ENCODE results near the gene DPEP2NB. TPM values are rescaled to one million over a fixed set of nuclear protein-coding genes. Genes with fewer than 3 reads are reported as not detected.

The DPEP2NB gene
- total and polyA plus RNA-seq, 4 donors = not detected

DNA sequence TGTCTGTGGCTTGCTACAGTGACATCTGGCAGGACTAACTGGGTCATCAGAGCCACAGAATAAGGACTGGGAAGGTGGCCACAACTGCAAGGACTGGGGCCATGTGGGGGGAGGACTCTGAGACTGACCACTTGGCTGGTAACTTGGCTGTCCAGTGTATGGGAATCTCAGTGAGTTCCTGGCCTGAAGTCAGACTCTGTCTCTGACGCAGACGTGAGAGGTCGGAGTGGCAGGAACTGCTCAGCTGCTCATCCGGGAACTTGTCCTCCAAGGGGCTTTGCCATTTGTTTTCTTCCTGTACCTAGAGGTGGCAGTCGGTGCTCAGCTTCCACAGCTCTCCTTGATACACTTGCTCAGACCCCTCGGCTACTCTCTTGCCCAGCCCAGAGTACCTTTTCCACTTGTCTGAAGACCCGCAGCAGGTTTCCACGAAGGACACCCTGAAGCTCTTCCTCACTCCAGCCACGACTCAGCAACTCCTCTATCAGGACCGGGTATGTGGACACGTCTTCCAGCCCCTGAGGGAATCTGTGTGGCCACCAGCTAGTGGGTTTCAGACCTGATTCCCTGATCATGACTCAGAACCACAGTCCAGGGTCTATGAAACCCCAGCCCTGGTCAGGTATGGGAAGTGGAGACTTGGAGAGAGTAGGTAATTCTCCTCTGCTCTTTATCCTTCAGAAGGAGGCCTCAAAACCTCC lies 28.1 kb downstream of the DPEP2NB start:
- DNase-seq (ENCODE audit: low spot score) = no peak
- TF ChIP-seq HNF4A (conservative IDR thresholded peaks at IDR 0.05) (no peak), HNF4G (IDR thresholded peaks at IDR 0.05) (no peak), RXRA (IDR thresholded peaks at IDR 0.05) (no peak)
- TF ChIP-seq, protein P1, sequence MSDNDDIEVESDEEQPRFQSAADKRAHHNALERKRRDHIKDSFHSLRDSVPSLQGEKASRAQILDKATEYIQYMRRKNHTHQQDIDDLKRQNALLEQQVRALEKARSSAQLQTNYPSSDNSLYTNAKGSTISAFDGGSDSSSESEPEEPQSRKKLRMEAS (IDR thresholded peaks at IDR 0.05) = no peak
- TF ChIP-seq, protein P2, sequence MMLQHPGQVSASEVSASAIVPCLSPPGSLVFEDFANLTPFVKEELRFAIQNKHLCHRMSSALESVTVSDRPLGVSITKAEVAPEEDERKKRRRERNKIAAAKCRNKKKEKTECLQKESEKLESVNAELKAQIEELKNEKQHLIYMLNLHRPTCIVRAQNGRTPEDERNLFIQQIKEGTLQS (IDR thresholded peaks at IDR 0.05) = no peak
- TF ChIP-seq, protein P3, sequence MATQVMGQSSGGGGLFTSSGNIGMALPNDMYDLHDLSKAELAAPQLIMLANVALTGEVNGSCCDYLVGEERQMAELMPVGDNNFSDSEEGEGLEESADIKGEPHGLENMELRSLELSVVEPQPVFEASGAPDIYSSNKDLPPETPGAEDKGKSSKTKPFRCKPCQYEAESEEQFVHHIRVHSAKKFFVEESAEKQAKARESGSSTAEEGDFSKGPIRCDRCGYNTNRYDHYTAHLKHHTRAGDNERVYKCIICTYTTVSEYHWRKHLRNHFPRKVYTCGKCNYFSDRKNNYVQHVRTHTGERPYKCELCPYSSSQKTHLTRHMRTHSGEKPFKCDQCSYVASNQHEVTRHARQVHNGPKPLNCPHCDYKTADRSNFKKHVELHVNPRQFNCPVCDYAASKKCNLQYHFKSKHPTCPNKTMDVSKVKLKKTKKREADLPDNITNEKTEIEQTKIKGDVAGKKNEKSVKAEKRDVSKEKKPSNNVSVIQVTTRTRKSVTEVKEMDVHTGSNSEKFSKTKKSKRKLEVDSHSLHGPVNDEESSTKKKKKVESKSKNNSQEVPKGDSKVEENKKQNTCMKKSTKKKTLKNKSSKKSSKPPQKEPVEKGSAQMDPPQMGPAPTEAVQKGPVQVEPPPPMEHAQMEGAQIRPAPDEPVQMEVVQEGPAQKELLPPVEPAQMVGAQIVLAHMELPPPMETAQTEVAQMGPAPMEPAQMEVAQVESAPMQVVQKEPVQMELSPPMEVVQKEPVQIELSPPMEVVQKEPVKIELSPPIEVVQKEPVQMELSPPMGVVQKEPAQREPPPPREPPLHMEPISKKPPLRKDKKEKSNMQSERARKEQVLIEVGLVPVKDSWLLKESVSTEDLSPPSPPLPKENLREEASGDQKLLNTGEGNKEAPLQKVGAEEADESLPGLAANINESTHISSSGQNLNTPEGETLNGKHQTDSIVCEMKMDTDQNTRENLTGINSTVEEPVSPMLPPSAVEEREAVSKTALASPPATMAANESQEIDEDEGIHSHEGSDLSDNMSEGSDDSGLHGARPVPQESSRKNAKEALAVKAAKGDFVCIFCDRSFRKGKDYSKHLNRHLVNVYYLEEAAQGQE (IDR thresholded peaks at IDR 0.05) = peak; percentile 67
- WGBS = 76% methylated on average over 11 of the region's 11 CpGs
- Histone ChIP-seq H3K9me3 (ENCODE audit: control insufficient read depth in 4 of 4, low read length in 3 of 4) (no peaks in the 10 kb centered on the region), H3K36me3 (ENCODE audit: control insufficient read depth in 4 of 4, insufficient read depth in 3 of 4, low read depth in 1 of 4, low read length in 3 of 4) (no peaks in the 10 kb centered on the region), H3K4me3 (ENCODE audit: low read depth in 1 of 3, low read length in 3 of 3) (no peak overlapping the region), H3K27me3 (ENCODE audit: control insufficient read depth in 4 of 4, insufficient read depth in 4 of 4, low read length in 3 of 4) (no peaks in the 10 kb centered on the region), H3K27ac (ENCODE audit: low read depth in 1 of 2, low read length in 2 of 2) (peak overlapping the region; percentile 29 to 40), H3K4me1 (ENCODE audit: control insufficient read depth in 4 of 4, insufficient read depth in 4 of 4, low read length in 3 of 4) (no peaks in the 10 kb centered on the region), H3K9ac (ENCODE audit: low read depth in 1 of 2, low read length in 2 of 2) (no peak overlapping the region)

DNA sequence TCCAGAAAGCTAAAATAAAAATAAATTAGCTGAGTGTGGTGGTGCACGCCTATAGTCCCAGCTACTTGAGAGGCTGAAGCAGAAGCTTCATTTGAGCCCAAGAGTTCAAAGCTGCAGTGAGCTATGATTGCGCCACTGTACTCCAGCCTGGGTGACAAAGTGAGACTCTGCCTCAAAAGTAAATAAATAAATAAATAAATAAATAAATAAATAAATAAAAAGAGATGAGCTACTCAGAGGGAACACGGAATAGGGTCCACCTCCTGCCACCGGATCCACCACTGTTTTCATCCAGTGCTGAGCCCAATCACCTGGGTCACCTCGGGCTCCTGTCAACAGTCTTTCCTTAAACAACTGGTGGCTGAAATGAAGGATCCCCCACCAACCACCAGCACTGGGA lies 28.8 kb downstream of the DPEP2NB start:
- WGBS = 91% methylated on average over 5 of the region's 5 CpGs
- H3K27ac ChIP-seq (ENCODE audit: low read depth in 1 of 2, low read length in 2 of 2) = peak overlapping the region in 1 of 2 donors; percentile 29

More for the DNA sequence above, 28.8 kb downstream of the DPEP2NB start:
- Histone ChIP-seq H3K36me3 (ENCODE audit: control insufficient read depth in 4 of 4, insufficient read depth in 3 of 4, low read depth in 1 of 4, low read length in 3 of 4) (no peaks in the 10 kb centered on the region), H3K27me3 (ENCODE audit: control insufficient read depth in 4 of 4, insufficient read depth in 4 of 4, low read length in 3 of 4) (no peaks in the 10 kb centered on the region), H3K4me3 (ENCODE audit: low read depth in 1 of 3, low read length in 3 of 3) (no peak overlapping the region), H3K9me3 (ENCODE audit: control insufficient read depth in 4 of 4, low read length in 3 of 4) (no peaks in the 10 kb centered on the region), H3K9ac (ENCODE audit: low read depth in 1 of 2, low read length in 2 of 2) (no peak overlapping the region), H3K4me1 (ENCODE audit: control insufficient read depth in 4 of 4, insufficient read depth in 4 of 4, low read length in 3 of 4) (no peaks in the 10 kb centered on the region)
- TF ChIP-seq GABPA (IDR thresholded peaks at IDR 0.05 in 1 of 2, conservative IDR thresholded peaks at IDR 0.05 in 1 of 2) = no peak
- TF ChIP-seq FOXA2 (IDR thresholded peaks at IDR 0.05) = no peak
- TF ChIP-seq, protein P3 (IDR thresholded peaks at IDR 0.05) = no peak
- no peak for TF ChIP-seq FOXA1 (IDR thresholded peaks at IDR 0.05)
- DNase-seq (ENCODE audit: low spot score) = no peak

Data from liver (tissue), 9 donors.